GM18870 (cell line): Measurements from ENCODE around the gene BCL2A1.
"Not testable (repeated sequence)": the region's sequence is repeated elsewhere in the genome, so short reads cannot be mapped to it uniquely, and the experiment has no call there.

ENCODE experiments used
- ATAC-seq: cut with Tn5 transposase; IDR thresholded peaks from one replicate; pipeline ENCODE4 v1.9.1; 2021; ENCODE audit warnings: moderate library complexity; ENCODE audit not compliant: unreplicated experiment

The BCL2A1 gene

DNA sequence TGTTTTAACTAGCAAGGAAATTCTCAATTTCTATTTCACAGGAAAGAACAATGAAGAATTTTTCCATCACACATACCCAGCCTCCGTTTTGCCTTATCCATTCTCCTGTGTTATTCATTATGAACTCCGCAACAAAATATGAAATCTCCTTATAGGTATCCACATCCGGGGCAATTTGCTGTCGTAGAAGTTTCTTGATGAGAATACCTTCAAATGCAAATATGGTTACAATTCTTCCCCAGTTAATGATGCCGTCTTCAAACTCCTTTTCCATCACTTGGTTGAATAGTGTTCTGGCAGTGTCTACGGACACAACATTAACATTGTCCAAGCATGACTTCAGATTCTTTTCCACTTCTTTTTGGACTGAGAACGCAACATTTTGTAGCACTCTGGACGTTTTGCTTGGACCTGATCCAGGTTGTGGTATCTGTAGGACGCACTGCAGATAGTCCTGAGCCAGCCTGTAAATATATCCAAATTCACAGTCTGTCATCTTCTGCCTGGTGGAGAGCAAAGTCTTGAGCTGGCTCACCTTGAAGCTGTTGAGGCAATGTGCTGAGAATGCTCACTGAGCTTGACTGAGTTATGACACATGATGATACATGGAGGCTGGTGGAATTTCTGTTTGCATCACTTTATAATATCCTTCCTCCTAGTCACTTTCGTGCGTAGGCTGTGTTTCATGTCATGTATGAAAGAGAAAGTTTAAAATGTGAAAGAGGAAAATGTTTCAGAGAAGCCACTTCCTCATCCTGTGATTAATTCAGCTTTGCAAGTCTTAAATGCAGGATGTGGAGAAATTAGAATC is at the start of gene BCL2A1:
BCL2A1 (minus strand) TSS at position 573 of the 811 bp plus-strand sequence; CDS start at position 496, 77 bp downstream.
- peak; percentile 63 for ATAC-seq

DNA sequence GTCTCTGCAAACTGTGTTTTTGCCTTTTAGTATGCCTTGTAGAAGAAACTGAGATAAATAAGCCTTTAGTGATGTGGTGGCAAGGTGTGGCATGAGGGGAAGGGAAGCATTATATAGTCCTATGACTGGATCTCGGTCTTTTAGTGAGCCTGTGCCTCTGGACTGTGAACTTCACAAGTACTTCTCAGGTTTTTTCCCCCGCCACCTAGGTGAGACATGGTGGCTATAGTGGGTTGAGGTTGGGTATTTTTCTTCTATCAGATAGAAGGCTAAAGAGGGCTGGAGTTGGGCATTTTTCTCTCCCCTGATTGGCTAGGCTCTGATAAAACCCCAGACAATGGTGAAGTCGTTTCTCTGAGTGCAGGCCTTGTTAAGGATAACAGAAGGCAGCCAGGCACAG is 49.7 kb upstream of the BCL2A1 start:
- no peak for ATAC-seq

DNA sequence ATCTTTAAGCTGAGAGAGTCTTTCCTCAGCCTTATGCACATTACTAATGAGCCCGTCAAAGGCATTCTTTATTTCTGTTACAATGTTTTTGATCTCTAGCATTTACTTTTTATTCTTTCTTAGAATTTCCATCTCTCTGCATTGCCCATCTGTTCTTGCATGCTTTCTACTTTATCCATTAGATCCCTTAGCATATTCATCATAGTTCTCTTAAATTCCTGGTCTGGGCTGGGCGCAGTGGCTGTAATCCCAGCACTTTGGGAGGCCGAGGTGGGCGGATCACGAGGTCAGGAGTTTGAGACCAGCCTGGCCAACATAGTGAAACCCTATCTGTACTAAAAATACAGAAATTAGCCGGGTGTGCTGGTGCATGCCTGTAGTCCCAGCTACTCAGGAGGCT is 49.2 kb upstream of the BCL2A1 start:
- ATAC-seq, result not testable (repeated sequence)

DNA sequence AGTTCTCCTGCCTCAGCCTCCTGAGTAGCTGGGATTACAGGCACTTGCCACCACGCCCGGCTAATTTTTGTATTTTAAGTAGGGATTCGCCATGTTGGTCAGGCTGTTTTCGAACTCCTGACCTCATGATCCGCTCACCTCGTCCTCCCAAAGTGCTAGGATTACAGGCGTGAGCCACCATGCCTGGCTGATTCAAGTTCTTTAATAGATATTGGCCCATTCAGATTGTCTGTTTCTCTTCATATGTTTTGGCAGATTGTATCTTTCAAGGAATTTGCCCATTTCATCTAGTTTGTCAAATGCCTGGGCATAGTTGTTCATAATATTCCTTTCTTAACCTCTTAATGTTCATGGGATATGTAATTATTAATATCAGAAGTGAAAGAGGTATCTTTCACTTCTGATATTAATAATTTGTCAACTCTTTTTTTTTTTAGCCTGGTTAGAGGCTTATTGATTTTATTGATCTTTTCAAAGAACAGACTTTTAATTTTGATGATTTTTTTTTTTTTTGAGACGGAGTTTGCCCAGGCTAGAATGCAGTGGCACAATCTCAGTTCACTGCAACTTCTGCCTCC is 48.3 kb upstream of the BCL2A1 start:
- no peak for ATAC-seq

GRCh38 chr15:80017139-80017538 is 46.1 kb upstream of the BCL2A1 start:
- ATAC-seq, result not testable (repeated sequence)

- not testable (repeated sequence) for ATAC-seq
Observed at GRCh38 chr15:80016506-80016905, 45.5 kb upstream of the BCL2A1 start.

- ATAC-seq, result no peak
Observed at GRCh38 chr15:80015156-80015555, 44.2 kb upstream of the BCL2A1 start.

DNA sequence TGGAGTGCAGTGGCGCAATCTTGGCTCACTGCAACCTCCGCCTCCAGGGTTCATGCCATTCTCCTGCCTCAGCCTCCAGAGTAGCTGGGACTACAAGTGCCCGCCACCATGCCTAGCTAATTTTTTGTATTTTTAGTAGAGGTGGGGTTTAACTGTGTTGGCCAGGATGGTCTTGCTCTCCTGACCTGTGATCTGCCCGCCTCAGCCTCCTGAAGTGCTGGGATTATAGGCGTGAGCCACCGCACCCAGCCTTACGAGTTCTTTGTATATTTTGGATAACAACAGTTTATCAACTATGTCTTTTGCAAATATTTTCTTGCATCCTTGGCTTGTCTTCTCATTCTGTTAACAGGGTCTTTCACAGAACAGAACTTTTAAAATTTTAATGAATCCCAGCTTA is 43.2 kb upstream of the BCL2A1 start:
- ATAC-seq, result not testable (repeated sequence)

GRCh38 chr15:80012060-80012726 is 41.2 kb upstream of the BCL2A1 start:
- no peak for ATAC-seq

DNA sequence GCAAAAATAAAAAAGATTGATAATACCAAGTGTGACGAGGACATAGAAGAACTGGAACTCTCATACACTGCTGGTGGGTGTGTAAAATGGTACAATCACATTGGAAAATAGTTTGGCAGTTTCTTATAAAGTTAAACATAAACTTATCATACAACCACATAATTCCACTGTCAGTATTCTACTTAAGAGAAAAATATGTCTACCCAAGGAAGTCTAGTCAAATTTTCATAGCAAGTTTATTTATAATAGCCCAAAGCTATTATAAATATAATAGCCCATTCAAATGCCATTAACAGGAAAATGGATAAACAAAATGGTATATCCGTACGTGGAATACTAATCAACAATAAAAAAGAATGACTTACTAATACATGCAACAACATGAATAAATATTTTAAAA is 40.6 kb upstream of the BCL2A1 start:
- no peak for ATAC-seq

GRCh38 chr15:80011041-80011523 is 40.1 kb upstream of the BCL2A1 start:
- not testable (repeated sequence) for ATAC-seq

DNA sequence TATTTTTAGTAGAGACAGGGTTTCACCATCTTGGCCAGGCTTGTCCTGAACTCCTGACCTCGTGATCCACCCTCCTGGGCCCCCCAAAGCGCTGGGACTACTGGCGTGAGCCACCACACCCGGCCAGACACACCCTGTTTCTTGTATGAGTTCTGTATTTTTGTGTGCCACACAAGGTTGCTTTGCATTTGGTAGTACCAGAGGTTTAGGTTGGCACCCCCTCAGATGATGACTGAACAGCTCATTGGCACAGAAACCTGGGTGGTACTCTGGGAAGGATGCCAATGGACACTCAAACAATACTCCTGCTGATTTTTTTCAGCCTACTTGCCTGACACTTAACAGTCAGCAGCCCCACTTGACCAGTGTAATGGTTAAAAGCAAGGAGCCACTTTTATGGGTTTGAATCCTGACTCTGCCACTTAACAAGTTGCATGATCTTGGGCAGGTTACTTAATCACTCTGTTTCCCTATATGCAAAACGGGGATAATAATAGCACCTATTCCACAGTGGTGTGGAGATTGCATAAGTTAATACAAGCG is 39.2 kb upstream of the BCL2A1 start:
- no peak for ATAC-seq

DNA sequence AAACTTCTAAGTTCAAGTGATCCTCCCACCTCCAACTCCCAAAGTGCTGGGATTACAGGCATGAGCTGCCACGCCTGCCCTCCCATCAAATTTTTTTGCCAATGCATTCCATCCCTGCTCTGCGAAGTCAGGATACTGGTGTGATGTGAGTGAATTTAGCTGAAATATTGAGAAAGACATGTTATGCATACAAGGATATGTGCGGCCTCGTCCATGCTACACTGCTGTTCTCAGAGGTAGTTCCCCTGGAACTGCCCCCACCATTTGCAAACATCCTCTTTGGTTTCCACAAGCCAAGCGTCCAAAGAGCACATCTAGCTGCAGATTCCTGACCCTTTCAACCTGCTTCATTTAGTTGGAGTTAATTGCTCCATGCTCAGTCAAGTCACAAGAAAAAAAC is 36.5 kb upstream of the BCL2A1 start:
- ATAC-seq, result no peak

- no peak for ATAC-seq
Observed at GRCh38 chr15:80006946-80007345, 36.0 kb upstream of the BCL2A1 start.

DNA sequence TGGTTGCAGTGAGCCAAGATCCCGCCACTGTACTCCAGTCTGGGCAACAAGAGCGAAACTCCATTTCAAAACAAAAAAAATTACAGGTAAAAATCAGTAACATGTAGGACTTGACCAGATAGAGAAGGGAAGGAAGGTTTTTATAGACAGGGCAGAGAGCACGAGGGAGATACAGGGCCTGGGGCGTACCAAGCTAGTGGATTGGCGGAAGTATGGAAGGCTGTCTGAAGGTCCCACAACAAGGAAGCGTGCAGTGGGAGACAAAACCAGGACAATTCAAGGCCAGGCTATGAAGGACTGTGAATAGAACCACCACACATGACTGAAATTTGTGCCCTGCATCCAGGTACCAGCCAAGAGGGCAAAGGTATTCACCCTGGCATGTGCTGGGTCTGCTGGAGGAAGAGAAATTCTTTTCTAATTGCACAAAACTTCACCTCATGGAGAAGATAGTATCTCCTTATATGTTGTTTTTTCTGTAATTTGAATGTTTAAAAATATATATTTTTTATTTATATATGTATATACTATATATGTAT is 33.0 kb upstream of the BCL2A1 start:
- ATAC-seq, result no peak

GRCh38 chr15:80003171-80003570 is 32.2 kb upstream of the BCL2A1 start:
- ATAC-seq, result no peak

DNA sequence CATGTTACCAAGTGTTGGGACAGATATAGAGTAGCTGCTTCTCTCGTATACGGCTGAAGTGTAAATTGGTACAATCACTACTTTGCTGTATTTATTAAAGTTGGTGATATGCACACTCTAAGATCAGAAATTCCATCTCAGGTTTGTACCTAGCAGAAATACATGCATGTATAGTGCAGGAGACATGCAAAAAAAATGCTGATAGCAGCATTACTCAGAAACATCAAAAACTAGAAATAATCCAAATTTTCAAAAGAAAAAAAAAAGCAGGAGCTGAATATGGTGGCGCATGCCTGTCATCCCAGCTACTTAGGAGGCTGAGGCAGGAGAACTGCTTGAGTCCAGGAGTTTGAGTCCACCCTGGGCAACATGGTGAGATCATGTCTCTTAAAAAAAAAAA is 31.3 kb upstream of the BCL2A1 start:
- no peak for ATAC-seq

- no peak for ATAC-seq
Observed at GRCh38 chr15:79994615-79995014, 23.6 kb upstream of the BCL2A1 start.

GRCh38 chr15:79991826-79992225 is 20.8 kb upstream of the BCL2A1 start:
- ATAC-seq, result no peak

DNA sequence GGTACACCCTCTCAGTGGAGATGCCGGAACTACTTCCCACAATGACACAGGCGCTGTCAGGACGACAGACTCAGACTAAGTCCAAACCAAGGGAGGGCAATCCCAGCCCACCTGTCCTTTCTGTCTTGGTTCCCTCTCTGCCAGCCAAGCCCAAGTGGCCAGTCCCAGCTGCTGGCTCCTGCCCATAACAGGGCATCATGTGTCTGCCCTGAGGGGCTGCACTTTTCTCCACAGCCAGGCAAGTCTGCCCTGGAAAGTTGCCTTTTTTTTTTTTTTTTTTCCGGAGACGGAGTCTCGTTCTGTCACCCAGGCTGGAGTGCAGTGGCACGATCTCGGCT is 20.0 kb upstream of the BCL2A1 start:
- ATAC-seq, result no peak

DNA sequence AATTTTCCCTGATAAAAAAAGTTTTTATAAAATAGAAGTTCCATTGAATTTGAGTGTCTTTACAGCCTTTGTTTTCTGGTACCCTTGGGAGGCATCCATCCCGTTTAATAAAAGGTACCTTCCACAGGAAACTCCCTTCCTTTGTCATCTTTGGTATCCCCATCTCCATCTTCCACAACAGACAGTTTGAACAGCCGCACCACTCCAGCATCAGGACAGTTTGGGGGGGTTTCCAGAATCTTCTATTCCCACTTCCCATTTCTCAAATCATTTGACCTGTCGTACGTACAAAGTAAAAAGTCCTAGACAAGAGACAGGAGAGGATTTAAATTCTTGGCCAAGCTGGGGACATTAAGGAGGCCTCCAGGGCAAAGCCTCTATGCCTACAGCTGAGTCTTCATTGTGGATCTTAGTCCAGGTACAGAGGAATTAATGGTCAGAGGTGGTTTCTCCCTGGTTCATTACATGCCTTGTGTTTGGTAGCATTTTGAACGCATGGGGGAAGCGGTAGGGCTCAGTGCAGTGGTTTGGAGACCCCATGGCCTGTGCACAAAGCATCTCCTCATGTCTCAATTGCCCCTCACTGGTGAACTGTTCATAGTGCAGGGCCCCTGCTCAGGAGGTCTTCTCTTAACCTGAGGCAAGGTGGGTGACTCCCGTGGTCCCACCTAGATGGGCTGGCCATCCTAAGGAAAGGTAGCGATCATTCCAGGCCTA is 19.4 kb upstream of the BCL2A1 start:
- ATAC-seq, result no peak
